Left renal pelvis (tissue), 4 donors: Measurements from ENCODE around the gene TRIP10. TPM values are rescaled to one million over a fixed set of nuclear protein-coding genes. Genes with fewer than 3 reads are reported as not detected.
"Not testable (repeated sequence)": the region's sequence is repeated elsewhere in the genome, so short reads cannot be mapped to it uniquely, and the experiment has no call there.

Experiments
- DNase-seq, 4 donors: peaks; one replicate each; pipeline ENCODE4 v3.0.0-alpha.2; 2013; ENCODE audit warnings: low read depth in 4 of 4, low spot score in 3 of 4
- polyA plus RNA-seq, 4 donors: library from polyadenylated mRNA; unstranded; fragments of 120-200 nt; gene quantifications; one replicate each; pipeline ENCODE4 v1.2.1, GENCODE V29; 2013; ENCODE audit not compliant: insufficient read length in 4 of 4

The TRIP10 gene
- polyA plus RNA-seq, 4 donors = 48.8 to 67.9 (median 62.3) TPM

- DNase-seq = no peak
These were observed 51.0 kb downstream of the TRIP10 start for GRCh38 chr19:6790194-6791128.

GRCh38 chr19:6791237-6791636 is 51.8 kb downstream of the TRIP10 start:
- DNase-seq = no peak

- DNase-seq = no peak
These were observed 53.9 kb downstream of the TRIP10 start for GRCh38 chr19:6793411-6793810.

- no peak for DNase-seq
These were observed 54.5 kb downstream of the TRIP10 start for GRCh38 chr19:6793973-6794372.

- DNase-seq = no peak
These were observed 55.4 kb downstream of the TRIP10 start for GRCh38 chr19:6794686-6795431.

GRCh38 chr19:6796278-6796677 is 56.8 kb downstream of the TRIP10 start:
- no peak for DNase-seq

- DNase-seq = no peak
These were observed 58.2 kb downstream of the TRIP10 start for GRCh38 chr19:6797646-6798045.

GRCh38 chr19:6800160-6800790 is 60.8 kb downstream of the TRIP10 start:
- not testable (repeated sequence) for DNase-seq

- DNase-seq = no peak
These were observed 61.6 kb downstream of the TRIP10 start for GRCh38 chr19:6800991-6801484.

Other genes with a start within 250 kb of the TRIP10 start
- gene TUBB4A, start 237.4 kb upstream of the TRIP10 start, polyA plus RNA-seq = 10 to 100 TPM in 3 of 4 donors, 1 to 10 TPM in 1; 5.8 to 47.2 (median 31.2) TPM
- gene TNFSF9, start 208.7 kb upstream of the TRIP10 start, polyA plus RNA-seq = 1 to 10 TPM in 1 of 4 donors, under 1 TPM in 3; 0.20 to 2.4 (median 0.39) TPM
- not detected for gene CD70, start 148.5 kb upstream of the TRIP10 start, polyA plus RNA-seq
- under 1 TPM in 3 of 4 donors, not detected in 1; 0.08 to 0.13 (median 0.08) TPM for gene TNFSF14, start 69.5 kb upstream of the TRIP10 start, polyA plus RNA-seq
- gene C3, start 19.0 kb upstream of the TRIP10 start, polyA plus RNA-seq = 10 to 100 TPM; 15.0 to 24.7 (median 20.0) TPM
- gene GPR108, start 2.1 kb upstream of the TRIP10 start, polyA plus RNA-seq = 10 to 100 TPM; 43.0 to 67.8 (median 58.7) TPM
- 10 to 100 TPM in 1 of 4 donors, 1 to 10 TPM in 2, under 1 TPM in 1; 0.64 to 10.5 (median 6.6) TPM for gene SH2D3A, start 27.8 kb downstream of the TRIP10 start, polyA plus RNA-seq
- 1 to 10 TPM; 1.1 to 4.2 (median 1.7) TPM for gene VAV1, start 33.0 kb downstream of the TRIP10 start, polyA plus RNA-seq
- under 1 TPM in 2 of 4 donors, not detected in 2; 0.13 to 0.15 TPM for gene ADGRE1, start 147.9 kb downstream of the TRIP10 start, polyA plus RNA-seq